Fibroblast of pulmonary artery (primary cell): Measurements from ENCODE around the gene SPTLC2.

Experiments used
- DNase-seq: peaks from one replicate; pipeline ENCODE4 v3.0.0-alpha.2; 2010; ENCODE audit warnings: low read depth
- H3K4me3 ChIP-seq: replicated peaks from 2 replicates; pipeline ENCODE4 v1.5.1; 2011; ENCODE audit warnings: low read depth, mild to moderate bottlenecking, control low read depth, low read length, moderate library complexity
- CTCF ChIP-seq: IDR thresholded peaks from 2 replicates; pipeline ENCODE4 v1.5.1; 2011; ENCODE audit warnings: mild to moderate bottlenecking, control low read depth, low read length, inconsistent platforms; ENCODE audit errors: missing control alignments

The SPTLC2 gene

DNA sequence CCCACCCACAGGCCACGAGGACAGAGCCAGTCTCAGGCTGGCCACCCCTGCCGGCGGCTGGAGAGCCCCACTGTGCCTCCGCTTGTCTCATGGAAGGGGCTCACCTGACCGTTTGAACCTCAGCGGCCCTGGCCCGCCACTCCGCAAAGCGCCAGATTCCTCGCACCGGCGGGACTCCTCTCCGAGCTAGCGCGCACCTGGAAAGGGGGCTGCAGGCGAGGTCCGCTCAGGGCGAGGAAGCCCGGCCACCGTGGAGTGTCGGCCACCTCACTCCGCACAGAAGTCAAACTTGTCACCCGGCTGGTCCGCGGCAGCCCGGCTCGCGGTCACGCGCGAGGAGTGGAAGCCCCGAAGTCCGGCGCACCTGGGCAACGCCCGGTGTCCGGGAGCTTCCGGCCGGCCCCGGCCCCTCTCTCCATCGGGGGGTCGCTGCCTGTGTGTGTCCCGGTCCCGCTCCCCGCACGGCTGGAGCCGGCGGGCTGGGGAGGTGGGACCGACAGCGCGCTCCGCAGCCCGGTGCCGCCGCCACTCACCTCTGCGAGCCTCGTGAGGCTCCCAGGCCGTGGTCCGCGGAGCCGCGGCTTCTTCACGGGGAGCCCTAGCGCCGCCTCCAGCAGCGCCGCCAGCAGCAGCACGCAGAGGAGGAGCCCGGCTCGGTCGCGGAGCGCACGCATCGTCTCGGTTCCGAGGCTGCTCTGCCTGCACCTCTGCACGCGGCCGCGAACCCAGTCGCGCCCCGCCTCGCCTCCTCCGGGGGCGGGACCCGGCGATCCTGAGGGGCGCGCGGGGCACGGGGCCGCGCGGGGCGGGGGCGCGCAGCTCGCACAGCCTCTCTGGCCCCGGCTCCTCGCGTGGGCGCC, 118.1 kb downstream of the SPTLC2 start, which contains the start of gene ISM2:
TSS of gene ISM2 (minus strand) at position 697 of the 860 bp plus-strand sequence. CDS start at position 674, 23 bp downstream.
- no peak for TF ChIP-seq CTCF

DNA sequence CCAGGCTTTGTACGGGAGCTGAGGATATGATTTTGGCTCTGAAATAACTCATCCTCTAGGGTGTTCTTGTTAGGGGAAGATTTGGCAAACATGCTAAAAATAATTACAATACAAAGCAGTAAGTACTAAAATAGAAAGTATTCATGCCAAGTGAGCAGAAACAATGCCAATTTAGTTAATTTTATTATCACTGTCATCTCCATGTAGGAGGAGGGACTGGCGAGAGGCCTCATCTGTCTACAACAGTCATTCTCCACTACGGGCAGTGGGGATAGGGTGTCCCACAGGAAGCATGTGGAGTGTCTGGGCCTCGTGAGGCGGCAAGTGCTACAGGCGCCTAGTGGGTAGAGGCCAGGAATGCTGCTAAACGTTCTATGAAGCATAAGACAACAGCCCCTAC, 121.1 kb downstream of the SPTLC2 start:
- no peak for DNase-seq
- H3K4me3 ChIP-seq = no peak overlapping the region
- TF ChIP-seq CTCF = no peak

More for the DNA sequence above, 118.1 kb downstream of the SPTLC2 start, which contains the start of gene ISM2:
- peak within 1 kb of the TSS; percentile 43 for H3K4me3 ChIP-seq
- peak; percentile 41 for DNase-seq

DNA sequence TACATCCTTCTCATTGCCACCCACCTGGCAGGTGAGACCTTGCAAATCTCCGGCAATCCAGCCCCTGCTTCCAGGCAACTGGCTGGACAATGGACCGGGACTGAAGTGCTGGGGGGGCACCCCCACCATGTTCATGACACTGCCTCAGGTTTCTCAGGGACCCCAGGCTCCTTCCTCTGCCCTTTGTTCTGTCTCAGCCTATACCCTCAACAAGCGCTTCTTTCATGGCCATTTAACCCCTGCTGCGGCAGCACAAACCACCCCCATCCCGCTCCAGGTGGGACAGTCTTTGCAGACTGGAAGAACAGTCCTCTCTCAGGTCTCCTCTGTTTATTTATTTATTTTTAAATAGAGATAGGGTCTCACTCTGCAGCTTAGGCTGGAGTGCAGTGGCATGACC, 125.4 kb downstream of the SPTLC2 start:
- DNase-seq = no peak
- no peak overlapping the region for H3K4me3 ChIP-seq
- no peak for TF ChIP-seq CTCF

DNA sequence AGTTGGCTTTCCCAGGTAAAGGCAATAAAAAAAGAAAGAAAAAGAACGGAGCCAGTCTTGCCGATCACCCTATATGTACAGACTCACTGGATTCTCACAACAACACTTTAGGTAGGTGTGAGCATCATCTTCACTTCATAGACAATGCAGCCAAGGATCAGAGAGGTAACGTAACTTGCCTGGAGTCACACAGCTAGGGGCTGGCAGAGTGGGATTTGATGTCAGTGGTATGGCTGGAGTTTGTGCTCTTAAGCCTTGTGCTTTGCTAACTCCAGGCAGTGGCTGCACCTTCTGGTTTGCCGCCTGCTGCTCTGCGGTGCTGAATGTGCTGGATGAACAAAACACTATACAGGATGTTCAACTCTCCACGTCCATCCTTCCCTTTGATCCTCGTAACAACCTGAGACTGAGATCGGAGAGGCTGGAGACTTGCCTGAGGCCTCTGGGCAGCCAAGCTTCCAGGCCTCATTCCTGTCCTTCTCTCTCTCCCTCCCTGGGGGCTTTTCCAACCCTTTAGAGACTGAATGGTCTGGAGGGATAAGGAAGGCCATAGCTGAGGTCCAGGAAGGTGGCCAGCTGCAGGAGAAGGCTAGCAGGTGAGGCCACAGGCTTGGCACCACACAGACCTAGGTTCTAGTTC, 126.0 kb downstream of the SPTLC2 start:
- DNase-seq = no peak
- no peak for TF ChIP-seq CTCF
- no peak overlapping the region for H3K4me3 ChIP-seq

- H3K4me3 ChIP-seq = no peak overlapping the region
- no peak for DNase-seq
- no peak for TF ChIP-seq CTCF
Measured at GRCh38 chr14:77489041-77489440, 127.4 kb downstream of the SPTLC2 start.

GRCh38 chr14:77488558-77488957, 127.9 kb downstream of the SPTLC2 start:
- H3K4me3 ChIP-seq = no peak overlapping the region
- no peak for DNase-seq
- no peak for TF ChIP-seq CTCF
